ENCODE results near the gene ASPG. TPM values are rescaled to one million over a fixed set of nuclear protein-coding genes. Genes with fewer than 3 reads are reported as not detected.
"Not testable (repeated sequence)": the region's sequence is repeated elsewhere in the genome, so short reads cannot be mapped to it uniquely, and the experiment has no call there.

ASPG gene
- total and polyA plus RNA-seq, 4 donors = 0.50 to 1.6 (median 1.1) TPM

DNA sequence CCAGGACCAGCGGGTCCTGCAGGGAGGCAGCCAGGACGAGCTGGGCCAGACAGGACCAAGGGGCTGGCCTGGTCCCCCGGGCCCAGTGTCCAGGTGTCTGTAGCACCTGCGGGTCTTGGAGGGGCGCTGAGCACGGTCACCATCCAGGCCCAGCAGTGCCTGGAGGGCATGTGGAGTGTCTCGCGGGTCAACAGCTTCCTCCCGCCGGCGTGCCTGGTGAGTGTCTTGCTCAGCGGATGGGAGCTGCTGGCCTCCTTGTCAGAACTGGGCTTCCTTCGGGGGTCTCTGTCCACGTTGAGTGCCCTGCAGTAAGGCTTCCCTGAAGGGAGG, 66.7 kb downstream of the ASPG start:
- Histone ChIP-seq H3K27ac (ENCODE audit: low read depth, low read length) (no peak overlapping the region), H3K4me1 (ENCODE audit: control insufficient read depth, insufficient read depth, low read length) (peaks cover 74% of the 10 kb centered on the region), H3K27me3 (ENCODE audit: control insufficient read depth, insufficient read depth, low read length) (peaks cover 4% of the 10 kb centered on the region), H3K4me3 (ENCODE audit: low read depth, low read length) (no peak overlapping the region), H3K36me3 (ENCODE audit: control insufficient read depth, insufficient read depth, low read length) (peaks cover 41% of the 10 kb centered on the region), H3K9me3 (ENCODE audit: control insufficient read depth, insufficient read depth, low read length) (no peaks in the 10 kb centered on the region)
- WGBS (ENCODE audit: insufficient coverage) = 95% methylated on average over 14 of the region's 14 CpGs
- DNase-seq (ENCODE audit: low read depth in 4 of 6, low spot score in 6 of 6) = no peak

DNA sequence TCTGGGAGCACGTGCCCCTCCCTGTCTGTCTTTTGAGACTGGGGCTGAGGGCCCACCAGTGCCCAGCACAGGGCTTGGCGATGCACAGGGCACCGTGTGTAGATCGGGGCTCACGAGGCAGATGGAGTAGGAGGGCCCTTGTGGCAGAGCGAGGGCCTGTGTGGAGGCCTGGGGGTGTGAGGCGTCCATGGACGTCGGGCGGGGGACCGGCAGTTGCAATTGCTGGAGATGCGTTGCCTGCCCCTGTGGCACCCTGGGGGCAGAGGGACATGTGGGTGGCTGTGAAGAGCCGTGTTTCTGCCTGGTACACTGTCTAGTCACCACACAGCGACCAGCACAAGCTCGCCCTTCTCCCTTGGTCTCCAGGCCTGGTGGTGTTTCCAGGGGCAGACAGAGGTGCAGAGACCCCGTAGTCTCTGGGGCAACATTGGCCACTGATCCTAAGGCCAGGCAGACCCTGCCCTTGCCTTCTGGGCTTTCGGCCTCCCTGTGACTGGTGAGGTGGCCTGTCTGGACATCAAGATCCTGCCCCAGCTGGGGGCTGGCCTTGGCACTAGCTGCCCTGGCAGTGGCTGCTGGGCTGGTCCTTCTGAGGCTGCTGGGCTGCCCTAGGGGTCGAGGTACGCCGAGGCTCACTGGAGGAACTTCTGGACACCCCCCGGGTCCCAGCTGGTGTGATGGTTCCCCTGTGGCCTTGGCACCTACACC, 67.3 kb downstream of the ASPG start:
- no peak for DNase-seq (ENCODE audit: low read depth in 4 of 6, low spot score in 6 of 6)
- 92% methylated on average over 21 of the region's 21 CpGs for WGBS (ENCODE audit: insufficient coverage)
- peaks cover 74% of the 10 kb centered on the region for H3K4me1 ChIP-seq (ENCODE audit: control insufficient read depth, insufficient read depth, low read length)
- H3K27me3 ChIP-seq (ENCODE audit: control insufficient read depth, insufficient read depth, low read length) = no peaks in the 10 kb centered on the region
- no peak overlapping the region for H3K4me3 ChIP-seq (ENCODE audit: low read depth, low read length)
- H3K36me3 ChIP-seq (ENCODE audit: control insufficient read depth, insufficient read depth, low read length) = peaks cover 45% of the 10 kb centered on the region
- H3K9me3 ChIP-seq (ENCODE audit: control insufficient read depth, insufficient read depth, low read length) = no peaks in the 10 kb centered on the region
- H3K27ac ChIP-seq (ENCODE audit: low read depth, low read length) = no peak overlapping the region

DNA sequence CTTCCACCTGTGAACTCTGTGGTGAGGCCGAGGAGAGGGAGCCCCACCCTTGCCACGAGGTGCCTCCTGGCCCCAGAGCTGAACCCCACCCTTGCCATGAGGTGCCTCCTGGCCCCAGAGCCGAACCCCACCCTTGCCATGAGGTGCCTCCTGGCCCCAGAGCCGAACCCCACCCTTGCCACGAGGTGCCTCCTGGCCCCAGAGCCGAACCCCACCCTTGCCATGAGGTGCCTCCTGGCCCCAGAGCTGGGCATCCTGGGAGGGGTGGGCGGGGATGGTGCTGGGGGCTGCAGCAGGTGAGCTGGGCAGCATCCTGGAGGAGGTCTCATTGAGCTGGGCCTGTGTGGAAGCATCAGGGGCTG, 67.9 kb downstream of the ASPG start:
- H3K27me3 ChIP-seq (ENCODE audit: control insufficient read depth, insufficient read depth, low read length); DNase-seq (ENCODE audit: low read depth in 4 of 6, low spot score in 6 of 6); H3K9me3 ChIP-seq (ENCODE audit: control insufficient read depth, insufficient read depth, low read length); H3K4me3 ChIP-seq (ENCODE audit: low read depth, low read length); H3K27ac ChIP-seq (ENCODE audit: low read depth, low read length): not testable (repeated sequence)
- peaks cover 50% of the 10 kb centered on the region for H3K36me3 ChIP-seq (ENCODE audit: control insufficient read depth, insufficient read depth, low read length)
- H3K4me1 ChIP-seq (ENCODE audit: control insufficient read depth, insufficient read depth, low read length) = peaks cover 74% of the 10 kb centered on the region
- WGBS (ENCODE audit: insufficient coverage) = 50% methylated on average over 4 of the region's 7 CpGs

DNA sequence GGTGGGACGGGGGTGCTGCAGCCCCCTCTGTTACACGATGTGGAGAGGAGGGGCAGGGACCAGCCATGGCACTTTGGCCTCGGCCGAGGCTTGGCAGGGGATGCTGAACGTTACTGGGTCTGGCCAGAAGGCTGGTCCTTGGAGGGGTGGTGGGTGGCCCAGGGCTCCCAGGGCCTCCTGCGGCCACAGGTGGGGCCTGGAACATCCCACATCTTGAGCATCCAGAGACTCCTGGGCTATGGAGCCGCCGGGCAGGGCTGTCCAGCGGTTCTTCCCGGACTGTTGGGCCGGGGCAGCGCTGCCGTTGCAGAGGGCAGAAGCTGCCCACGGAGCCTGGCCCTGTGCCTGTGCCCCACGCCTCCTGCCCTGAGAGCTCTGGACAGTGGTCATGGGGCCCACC, 68.7 kb downstream of the ASPG start:
- 72% methylated on average over 15 of the region's 15 CpGs for WGBS (ENCODE audit: insufficient coverage)
- Histone ChIP-seq H3K9me3 (ENCODE audit: control insufficient read depth, insufficient read depth, low read length) (no peaks in the 10 kb centered on the region), H3K4me1 (ENCODE audit: control insufficient read depth, insufficient read depth, low read length) (peaks cover 75% of the 10 kb centered on the region), H3K27me3 (ENCODE audit: control insufficient read depth, insufficient read depth, low read length) (no peaks in the 10 kb centered on the region), H3K4me3 (ENCODE audit: low read depth, low read length) (no peak overlapping the region), H3K36me3 (ENCODE audit: control insufficient read depth, insufficient read depth, low read length) (peaks cover 51% of the 10 kb centered on the region), H3K27ac (ENCODE audit: low read depth, low read length) (no peak overlapping the region)
- DNase-seq (ENCODE audit: low read depth in 4 of 6, low spot score in 6 of 6) = no peak

DNA sequence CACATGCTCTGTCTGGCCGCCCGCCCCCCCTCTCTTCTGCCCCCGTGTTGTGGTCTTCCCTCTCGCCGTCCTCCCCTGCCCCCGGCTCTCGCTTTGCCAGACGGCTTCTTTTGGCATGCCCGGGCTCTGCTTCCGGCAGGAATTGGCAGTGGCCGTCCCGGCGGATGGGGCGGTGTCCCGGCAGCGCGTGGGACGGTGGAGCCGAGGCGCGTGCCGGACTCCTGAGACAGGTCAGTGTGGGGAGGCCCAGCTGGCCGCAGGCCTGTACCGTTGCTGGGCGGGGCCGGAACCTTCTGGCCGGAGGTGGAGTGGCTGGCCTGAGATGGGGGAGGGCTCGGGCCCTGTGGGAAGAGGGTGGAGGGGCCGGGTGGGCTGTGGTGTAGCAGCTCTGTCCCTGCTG, 70.0 kb downstream of the ASPG start:
- Histone ChIP-seq H3K9me3 (ENCODE audit: control insufficient read depth, insufficient read depth, low read length) (no peaks in the 10 kb centered on the region), H3K27me3 (ENCODE audit: control insufficient read depth, insufficient read depth, low read length) (no peaks in the 10 kb centered on the region), H3K27ac (ENCODE audit: low read depth, low read length) (no peak overlapping the region), H3K4me3 (ENCODE audit: low read depth, low read length) (no peak overlapping the region), H3K4me1 (ENCODE audit: control insufficient read depth, insufficient read depth, low read length) (peaks cover 71% of the 10 kb centered on the region), H3K36me3 (ENCODE audit: control insufficient read depth, insufficient read depth, low read length) (peaks cover 51% of the 10 kb centered on the region)
- DNase-seq (ENCODE audit: low read depth in 4 of 6, low spot score in 6 of 6) = no peak
- WGBS (ENCODE audit: insufficient coverage) = 87% methylated on average over 26 of the region's 29 CpGs

DNA sequence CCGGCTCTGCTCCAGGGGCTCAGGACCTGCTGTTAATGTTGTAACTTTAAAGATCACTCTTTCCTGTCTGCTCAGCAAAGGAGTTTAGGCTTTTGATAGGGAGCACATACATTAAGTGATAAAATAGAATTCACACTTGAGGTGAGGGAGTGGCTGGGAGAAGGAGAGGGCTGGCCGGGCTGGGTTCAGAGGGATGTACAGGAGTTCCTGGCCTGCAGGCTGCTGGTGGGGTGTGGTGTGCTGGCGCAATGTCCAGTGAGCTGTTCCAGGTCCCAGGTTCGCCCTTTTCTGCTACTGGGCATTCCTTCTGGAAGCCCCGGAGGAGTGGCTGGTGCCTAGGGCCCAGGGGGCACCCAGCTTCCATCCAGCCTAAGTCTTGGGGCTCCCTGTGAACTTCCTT, 70.6 kb downstream of the ASPG start:
- WGBS (ENCODE audit: insufficient coverage) = 100% methylated on average over 5 of the region's 5 CpGs
- Histone ChIP-seq H3K9me3 (ENCODE audit: control insufficient read depth, insufficient read depth, low read length) (no peaks in the 10 kb centered on the region), H3K27ac (ENCODE audit: low read depth, low read length) (no peak overlapping the region), H3K36me3 (ENCODE audit: control insufficient read depth, insufficient read depth, low read length) (peaks cover 48% of the 10 kb centered on the region), H3K4me1 (ENCODE audit: control insufficient read depth, insufficient read depth, low read length) (peaks cover 64% of the 10 kb centered on the region), H3K27me3 (ENCODE audit: control insufficient read depth, insufficient read depth, low read length) (no peaks in the 10 kb centered on the region), H3K4me3 (ENCODE audit: low read depth, low read length) (no peak overlapping the region)
- no peak for DNase-seq (ENCODE audit: low read depth in 4 of 6, low spot score in 6 of 6)

DNA sequence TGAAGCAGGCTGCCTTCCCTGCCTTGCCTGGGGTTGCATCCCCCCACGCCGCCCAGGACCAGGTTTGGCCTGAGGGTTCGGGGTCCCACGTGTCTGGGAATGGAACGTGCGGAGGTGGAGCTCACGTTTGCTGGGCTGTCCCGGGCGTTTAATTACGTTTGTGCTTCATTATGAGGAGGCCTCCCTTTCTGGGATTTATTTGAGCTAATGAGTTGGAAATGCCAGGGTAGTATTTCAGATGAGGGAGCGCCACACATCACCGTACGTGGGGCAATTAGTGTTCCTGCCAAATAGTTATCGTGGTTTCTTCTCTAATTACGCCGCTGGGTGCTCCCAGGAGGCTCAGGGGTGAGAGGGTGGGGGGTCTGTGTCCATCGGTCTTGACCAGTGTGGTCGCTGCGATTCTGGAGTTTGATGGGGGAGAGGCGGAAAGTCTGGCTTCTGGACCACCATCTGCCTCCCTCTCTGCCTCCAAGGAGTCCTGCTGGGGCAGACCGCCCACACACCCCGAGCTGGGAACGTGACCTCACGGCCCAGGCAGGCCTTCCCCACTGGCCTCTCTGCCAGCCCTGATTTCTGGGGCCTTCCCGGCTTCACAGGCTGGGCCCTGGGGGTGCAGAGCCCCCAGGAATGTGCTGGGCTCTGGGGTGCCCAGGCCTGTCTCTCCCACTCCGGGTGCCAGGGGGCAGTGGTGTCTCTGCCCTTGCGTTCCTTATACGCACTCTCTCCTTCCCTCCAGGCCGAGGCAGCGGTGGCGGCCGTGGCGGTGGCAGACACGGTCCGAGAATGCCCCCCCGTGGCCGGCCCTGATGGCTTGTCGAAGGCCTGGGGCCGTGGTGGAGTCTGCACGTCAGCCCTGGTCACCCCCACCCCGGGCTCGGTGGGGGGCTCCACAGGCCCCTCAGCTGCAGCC, 71.8 kb downstream of the ASPG start:
- 63% methylated on average over 37 of the region's 42 CpGs for WGBS (ENCODE audit: insufficient coverage)
- H3K27ac ChIP-seq (ENCODE audit: low read depth, low read length) = no peak overlapping the region
- H3K9me3 ChIP-seq (ENCODE audit: control insufficient read depth, insufficient read depth, low read length) = no peaks in the 10 kb centered on the region

DNA sequence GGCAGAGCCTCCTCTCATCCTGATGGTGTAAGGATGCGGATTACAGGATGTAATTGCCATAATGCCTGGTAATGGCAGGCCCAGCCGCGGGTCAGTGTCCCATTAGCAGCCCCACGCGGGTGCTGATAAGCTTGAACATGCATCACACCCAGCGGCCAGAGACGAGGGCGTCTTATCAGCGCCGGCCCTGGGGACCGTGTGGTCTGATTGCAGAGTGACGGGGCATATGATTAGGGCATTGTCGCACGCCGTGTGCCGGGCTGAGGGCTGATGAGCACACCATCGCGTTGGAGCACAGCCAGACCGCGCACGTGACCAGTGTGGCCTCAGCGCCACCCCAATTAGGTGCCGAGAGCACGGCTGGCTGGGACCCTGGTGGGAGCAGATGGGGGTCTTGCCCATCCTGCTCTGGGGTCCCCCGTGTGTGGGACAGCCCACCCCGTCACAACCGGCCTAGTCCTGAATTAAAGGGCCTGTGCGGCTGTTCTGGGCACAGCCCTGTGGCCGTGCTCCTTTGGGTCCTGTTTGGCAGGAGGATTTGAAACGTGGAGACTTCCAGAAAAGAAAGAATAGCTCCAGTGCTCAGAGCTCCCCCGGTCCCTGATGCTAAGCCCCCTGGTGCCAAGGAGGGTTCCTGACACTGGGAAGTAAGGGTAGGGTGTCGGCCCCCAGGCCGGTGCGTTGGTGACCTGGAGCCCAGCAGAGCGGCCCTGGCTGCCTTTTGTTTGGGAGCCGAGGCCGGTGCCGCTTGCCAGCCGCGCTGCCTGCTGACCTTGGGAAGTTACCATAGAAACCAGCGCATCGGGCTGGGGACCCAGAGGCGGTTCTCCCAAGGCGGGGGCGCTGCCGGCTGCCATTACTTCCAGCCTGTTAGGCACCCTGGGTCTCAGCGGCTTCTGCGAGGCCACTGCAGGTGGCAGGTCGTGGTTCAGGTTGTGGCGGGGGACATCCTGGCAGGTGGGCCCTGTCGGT, 73.6 kb downstream of the ASPG start:
- Histone ChIP-seq H3K27ac (ENCODE audit: low read depth, low read length) (no peak overlapping the region), H3K4me3 (ENCODE audit: low read depth, low read length) (no peak overlapping the region), H3K4me1 (ENCODE audit: control insufficient read depth, insufficient read depth, low read length) (peaks cover 75% of the 10 kb centered on the region), H3K27me3 (ENCODE audit: control insufficient read depth, insufficient read depth, low read length) (no peaks in the 10 kb centered on the region), H3K36me3 (ENCODE audit: control insufficient read depth, insufficient read depth, low read length) (peaks cover 38% of the 10 kb centered on the region), H3K9me3 (ENCODE audit: control insufficient read depth, insufficient read depth, low read length) (no peaks in the 10 kb centered on the region)
- DNase-seq (ENCODE audit: low read depth in 4 of 6, low spot score in 6 of 6) = peak in 2 of 6 donors; percentile 79 to 84
- 32% methylated on average over 50 of the region's 51 CpGs for WGBS (ENCODE audit: insufficient coverage)

More for the DNA sequence above, 71.8 kb downstream of the ASPG start:
- Histone ChIP-seq H3K27me3 (ENCODE audit: control insufficient read depth, insufficient read depth, low read length) (no peaks in the 10 kb centered on the region), H3K4me1 (ENCODE audit: control insufficient read depth, insufficient read depth, low read length) (peaks cover 61% of the 10 kb centered on the region), H3K36me3 (ENCODE audit: control insufficient read depth, insufficient read depth, low read length) (peaks cover 40% of the 10 kb centered on the region), H3K4me3 (ENCODE audit: low read depth, low read length) (no peak overlapping the region)
- peak in 1 of 6 donors; percentile 79 for DNase-seq (ENCODE audit: low read depth in 4 of 6, low spot score in 6 of 6)

DNA sequence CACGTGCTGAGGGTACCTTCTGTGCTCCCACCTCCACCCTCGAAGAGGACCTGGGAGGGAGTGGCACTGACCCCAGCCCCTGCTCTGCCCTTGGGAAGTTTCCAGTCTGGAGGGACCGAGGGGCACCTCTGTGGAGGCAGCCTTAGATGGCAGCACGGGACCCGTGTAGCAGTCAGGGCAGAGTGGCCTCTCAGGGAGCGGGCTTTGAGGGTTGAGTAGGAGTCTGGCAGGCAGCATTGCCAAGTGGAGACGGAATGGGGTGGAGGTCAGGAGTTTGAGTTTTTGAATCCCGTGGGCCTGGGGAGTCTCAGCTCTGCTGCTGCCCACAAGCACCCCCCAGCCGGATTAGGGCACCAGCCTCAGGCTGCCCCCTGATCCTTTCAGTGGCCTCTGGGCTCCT, 74.5 kb downstream of the ASPG start:
- no peaks in the 10 kb centered on the region for H3K27me3 ChIP-seq (ENCODE audit: control insufficient read depth, insufficient read depth, low read length)
- WGBS (ENCODE audit: insufficient coverage) = 95% methylated on average over 9 of the region's 9 CpGs
- H3K36me3 ChIP-seq (ENCODE audit: control insufficient read depth, insufficient read depth, low read length) = peaks cover 32% of the 10 kb centered on the region
- no peak overlapping the region for H3K4me3 ChIP-seq (ENCODE audit: low read depth, low read length)
- H3K4me1 ChIP-seq (ENCODE audit: control insufficient read depth, insufficient read depth, low read length) = peaks cover 66% of the 10 kb centered on the region
- H3K27ac ChIP-seq (ENCODE audit: low read depth, low read length) = no peak overlapping the region
- no peaks in the 10 kb centered on the region for H3K9me3 ChIP-seq (ENCODE audit: control insufficient read depth, insufficient read depth, low read length)
- no peak for DNase-seq (ENCODE audit: low read depth in 4 of 6, low spot score in 6 of 6)

Data from spinal cord (tissue), 10 donors.